K562 (cell line): Measurements from ENCODE around the gene AKR1A1. TPM values are rescaled to one million over a fixed set of nuclear protein-coding genes. Genes with fewer than 3 reads are reported as not detected.
A peak's percentile ranks its signal among the peaks of the same experiment; 100 is the strongest.

Source experiments
- ATAC-seq: fragments of 200-7000 bp; cut with Tn5 transposase; 3 replicates; pipeline ENCODE4 v1.9.1; 2020; ENCODE audit warnings: moderate library complexity
- BruUV-seq: library from RNA; stranded (reverse); fragments of 400-500 nt; replicated peaks from 2 replicates; lab custom pipeline; 2021; lab: Mats Ljungman, UMichigan
- CTCF ChIA-PET: fragments of 300-600 bp; formaldehyde crosslinking; extraction: SDS; loops from one replicate; lab custom pipeline; 2021; ENCODE audit warnings: low intra/inter-chr PET ratio; lab: Yijun Ruan, JAX
- POLR2A ChIA-PET: fragments of 300-600, 350-650 bp; sonication (Branson Sonifier 250); formaldehyde crosslinking; extraction: SDS; loops from one replicate; lab custom pipeline; 2021; ENCODE audit warnings: antibody characterized with exemption, inconsistent platforms; lab: Yijun Ruan, JAX
- DNase-seq, 4 experiments: peaks; one replicate each; pipeline versions ENCODE4 v3.0.0 to v3.0.0-alpha.2; 2011 to 2018; ENCODE audit warnings: low spot score in 3 of 4, mixed read lengths in 3 of 4; ENCODE audit errors: extremely low read depth in 1 of 4
- FAIRE-seq: peaks from 2 replicates; lab custom pipeline; 2011; peaks lifted over from hg19 to GRCh38; lab: Jason Lieb, UNC
- H2AFZ ChIP-seq: 2 replicates; pipeline ENCODE4 v1.6.0; 2011; ENCODE audit warnings: low read depth, low read length, control low read depth, inconsistent platforms
- H3K27ac ChIP-seq: fragments of 200-600 bp; 3 replicates; pipeline ENCODE4 v1.8.0; 2011; ENCODE audit warnings: low read depth, mild to moderate bottlenecking, control low read depth, inconsistent platforms, low read length, moderate library complexity, mixed read lengths; ENCODE audit errors: extremely low read depth
- H3K27me3 ChIP-seq, 2 experiments: fragments of 300-600 bp in 1 of 2; 2 replicates in 1 of 2; 3 replicates in 1 of 2; pipeline versions ENCODE4 v1.6.0 to v1.8.0; 2011; ENCODE audit warnings: inconsistent platforms in 2 of 2, low read length in 2 of 2, mild to moderate bottlenecking in 1 of 2, mixed read lengths in 1 of 2, moderate library complexity in 1 of 2; ENCODE audit not compliant: control insufficient read depth in 2 of 2, insufficient read depth in 2 of 2
- H3K36me3 ChIP-seq: fragments of 300-600 bp; 3 replicates; pipeline ENCODE4 v1.8.0; 2011; ENCODE audit warnings: mild to moderate bottlenecking, low read length, inconsistent platforms; ENCODE audit not compliant: control insufficient read depth, insufficient read depth
- H3K4me1 ChIP-seq, 2 experiments: fragments of 200-600 bp in 1 of 2; replicated peaks in 1 of 2; 2 replicates in 1 of 2; 3 replicates in 1 of 2; pipeline versions ENCODE4 v1.5.1 to v1.8.0; 2011; ENCODE audit warnings: inconsistent platforms in 2 of 2, low read length in 2 of 2, mild to moderate bottlenecking in 1 of 2, mixed read lengths in 1 of 2, moderate library complexity in 1 of 2; ENCODE audit not compliant: control insufficient read depth in 2 of 2, insufficient read depth in 2 of 2
- H3K4me2 ChIP-seq: 2 replicates; pipeline ENCODE4 v1.6.1; 2011; ENCODE audit warnings: low read length, control low read depth, inconsistent platforms, mixed read lengths; ENCODE audit not compliant: insufficient read depth
- H3K4me3 ChIP-seq: fragments of 200-600 bp; sonication (generic), shearing (Covaris generic); 2 replicates; pipeline ENCODE4 v1.5.1; 2016; ENCODE audit warnings: control low read depth, inconsistent platforms
- H3K79me2 ChIP-seq: fragments of 200-600 bp; 3 replicates; pipeline ENCODE4 v1.8.0; 2011; ENCODE audit warnings: low read length, inconsistent platforms; ENCODE audit not compliant: control insufficient read depth, insufficient read depth
- H3K9ac ChIP-seq, 2 experiments: 2 replicates each; pipeline versions ENCODE4 v1.6.0 to v1.6.1; 2011; ENCODE audit warnings: low read depth in 2 of 2, low read length in 2 of 2, control low read depth in 1 of 2, inconsistent platforms in 1 of 2, mild to moderate bottlenecking in 1 of 2, mixed read lengths in 1 of 2; ENCODE audit not compliant: insufficient read depth in 1 of 2
- H3K9me1 ChIP-seq: one replicate; pipeline ENCODE4 v1.6.0; 2011; ENCODE audit warnings: inconsistent platforms, mild to moderate bottlenecking, low read length, moderate library complexity; ENCODE audit not compliant: control insufficient read depth, insufficient read depth
- H3K9me3 ChIP-seq: replicated peaks from 2 replicates; pipeline ENCODE4 v1.5.1; 2011; ENCODE audit warnings: low read depth, low read length, inconsistent platforms; ENCODE audit not compliant: control insufficient read depth, insufficient read depth
- H4K20me1 ChIP-seq: replicated peaks from 2 replicates; pipeline ENCODE4 v1.6.1; 2011; ENCODE audit warnings: low read length, inconsistent platforms, mixed read lengths; ENCODE audit not compliant: control insufficient read depth, insufficient read depth
- ATF7 ChIP-seq: fragments of 450-650 bp; IDR thresholded peaks from 2 replicates; pipeline ENCODE4 v1.7.1; 2014; ENCODE audit warnings: mild to moderate bottlenecking, moderate library complexity
- CXXC5 ChIP-seq: fragments of 250-450 bp; sonication (Bioruptor Pico); IDR thresholded peaks from 2 replicates; pipeline ENCODE4 v1.8.0; 2022; ENCODE audit warnings: inconsistent platforms, mild to moderate bottlenecking, moderate library complexity
- ETS2 ChIP-seq: IDR thresholded peaks from 2 replicates; pipeline ENCODE4 v1.6.1; 2016; ENCODE audit warnings: borderline replicate concordance, missing genetic modification characterization, mild to moderate bottlenecking, moderate library complexity, missing compliant biosample characterization; ENCODE audit not compliant: poor library complexity, severe bottlenecking
- NONO ChIP-seq, 2 experiments: fragments of 200-400 bp in 1 of 2; fragments of 450-650 bp in 1 of 2; formaldehyde crosslinking in 1 of 2; IDR thresholded peaks; 2 replicates each; pipeline ENCODE4 v1.6.1; 2017; ENCODE audit warnings: low read depth in 2 of 2, mild to moderate bottlenecking in 2 of 2, moderate library complexity in 2 of 2, low read length in 1 of 2
- NRF1 ChIP-seq, 2 experiments: fragments of 450-650 bp; IDR thresholded peaks in 1 of 2; conservative IDR thresholded peaks in 1 of 2; 2 replicates each; pipeline ENCODE4 v1.6.1; 2014; ENCODE audit warnings: mild to moderate bottlenecking in 2 of 2
- ZNF263 ChIP-seq: sonication (generic); formaldehyde crosslinking; IDR thresholded peaks from 2 replicates; pipeline ENCODE4 v1.8.0; 2022; ENCODE audit warnings: mild to moderate bottlenecking, missing genetic modification reagents, borderline replicate concordance
- WGBS: fragments of 100-300 bp; shearing (Covaris generic); methylation state at CpG from one replicate; pipeline ENCODE4 v1.1.6; 2016; ENCODE audit warnings: low coverage, mixed read lengths; ENCODE audit not compliant: insufficient coverage; ENCODE audit errors: missing lambda C conversion rate; 5-methylcytosine and 5-hydroxymethylcytosine counted together
- in situ Hi-C: fragments of 300-500 bp; cut with MboI; formaldehyde crosslinking; loops from 4 replicates; pipeline ENCODE4 v1.15.0; 2018; ENCODE audit warnings: inconsistent platforms, mixed read lengths
- intact Hi-C: fragments of 100-400 bp; cut with micrococcal nuclease; formaldehyde crosslinking; loops from 2 replicates; pipeline ENCODE4 v1.14.2; 2022
- polyA plus RNA-seq, 8 experiments: library from polyadenylated mRNA; depleted of rRNA in 4 of 8; stranded (reverse) in 5 of 8; unstranded in 3 of 8; fragments of >200 nt; fragmentation: Nextera tagmentation in 2 of 8; fragmentation: Illumina TruSeq in 1 of 8; extraction: Ambion mirVana in 2 of 8; extraction: Trizol in 1 of 8; gene quantifications; 2 replicates each; pipeline versions ENCODE4 v1.2.1 to v1.2.3, GENCODE V29; 2011 to 2014; ENCODE audit warnings: inconsistent platforms in 1 of 8, missing spikeins in 1 of 8
- total RNA-seq, 7 experiments: library from RNA; depleted of rRNA in 6 of 7; stranded (reverse); fragments of >200 nt in 6 of 7; fragmentation: Illumina TruSeq in 2 of 7; extraction: Trizol in 2 of 7; gene quantifications; 2 replicates each; pipeline versions ENCODE4 v1.2.1 to v1.2.3, GENCODE V29; 2011 to 2021; ENCODE audit warnings: low replicate concordance in 1 of 7
- TF ChIP-seq, protein P1 (sequence below): IDR thresholded peaks from 3 replicates; pipeline ENCODE4 v1.6.1; 2011; ENCODE audit warnings: borderline replicate concordance, mild to moderate bottlenecking, moderate library complexity; ENCODE audit not compliant: insufficient read length; ENCODE audit errors: extremely low read depth

Gene AKR1A1
- total and polyA plus RNA-seq, 9 of the 15 experiments (the other 6 are each of a cell fraction or from before 2014, with no cell fraction given), result 68.6 to 211 (median 132) TPM

- peak overlapping the region in 1 of 2 experiments; percentile 54; a peak in 2 of 4 replicates for H3K9ac ChIP-seq
- 11% methylated on average over 3 of the region's 3 CpGs for WGBS
- H3K36me3 ChIP-seq, result peaks cover 28% of the 10 kb centered on the region; the same call in 2 of the 3 replicates
- H2AFZ ChIP-seq, result peak overlapping the region; percentile 91
- ATAC-seq, result peak; percentile 76
- no peaks in the 10 kb centered on the region for H3K9me1 ChIP-seq
- TF ChIP-seq NRF1 (conservative IDR thresholded peaks at IDR 0.05 in 1 of 2, IDR thresholded peaks at IDR 0.05 in 1 of 2), result peak; percentile 82 to 85
- 0 out of 2 replicates have a peak, but pooled peaks have one; percentile 13 for TF ChIP-seq ATF7
- TF ChIP-seq, protein P1, sequence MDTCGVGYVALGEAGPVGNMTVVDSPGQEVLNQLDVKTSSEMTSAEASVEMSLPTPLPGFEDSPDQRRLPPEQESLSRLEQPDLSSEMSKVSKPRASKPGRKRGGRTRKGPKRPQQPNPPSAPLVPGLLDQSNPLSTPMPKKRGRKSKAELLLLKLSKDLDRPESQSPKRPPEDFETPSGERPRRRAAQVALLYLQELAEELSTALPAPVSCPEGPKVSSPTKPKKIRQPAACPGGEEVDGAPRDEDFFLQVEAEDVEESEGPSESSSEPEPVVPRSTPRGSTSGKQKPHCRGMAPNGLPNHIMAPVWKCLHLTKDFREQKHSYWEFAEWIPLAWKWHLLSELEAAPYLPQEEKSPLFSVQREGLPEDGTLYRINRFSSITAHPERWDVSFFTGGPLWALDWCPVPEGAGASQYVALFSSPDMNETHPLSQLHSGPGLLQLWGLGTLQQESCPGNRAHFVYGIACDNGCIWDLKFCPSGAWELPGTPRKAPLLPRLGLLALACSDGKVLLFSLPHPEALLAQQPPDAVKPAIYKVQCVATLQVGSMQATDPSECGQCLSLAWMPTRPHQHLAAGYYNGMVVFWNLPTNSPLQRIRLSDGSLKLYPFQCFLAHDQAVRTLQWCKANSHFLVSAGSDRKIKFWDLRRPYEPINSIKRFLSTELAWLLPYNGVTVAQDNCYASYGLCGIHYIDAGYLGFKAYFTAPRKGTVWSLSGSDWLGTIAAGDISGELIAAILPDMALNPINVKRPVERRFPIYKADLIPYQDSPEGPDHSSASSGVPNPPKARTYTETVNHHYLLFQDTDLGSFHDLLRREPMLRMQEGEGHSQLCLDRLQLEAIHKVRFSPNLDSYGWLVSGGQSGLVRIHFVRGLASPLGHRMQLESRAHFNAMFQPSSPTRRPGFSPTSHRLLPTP, result no peak
- 0 out of 2 replicates have a peak, but pooled peaks have one; percentile 4 for TF ChIP-seq CXXC5
- 0 out of 2 replicates have a peak, but pooled peaks have one; percentile 7 for TF ChIP-seq ZNF263
- peak in 1 of 2 experiments; percentile 12; a peak in 1 of 4 replicates for TF ChIP-seq NONO (IDR thresholded peaks at IDR 0.05; ENCODE audit: low read depth in 2 of 2, low read length in 1 of 2)
- no peak for TF ChIP-seq ETS2 (tag)
- TF ChIP-seq, all 486 proteins: peak for 5
- intact Hi-C loops, result loop anchor here (10.0 kb wide), 1 partner anchor 559 kb away; the partner anchor contains the start of genes HECTD3 and UROD
- CTCF ChIA-PET, result no interaction called here
- Histone ChIP-seq H4K20me1 (0 out of 2 replicates have a peak, but pooled peaks cover 7% of the 10 kb centered on the region), H3K4me1 (peaks cover 11 to 22% of the 10 kb centered on the region in 2 experiments), H3K4me2 (peak overlapping the region; percentile 36; the same call in 1 of the 2 replicates), H3K27me3 (no peaks in the 10 kb centered on the region), H3K4me3 (no peak overlapping the region), H3K27ac (peak overlapping the region; percentile 64; the same call in 2 of the 3 replicates), H3K9me3 (no peaks in the 10 kb centered on the region), H3K79me2 (no peaks in the 10 kb centered on the region)
- POLR2A ChIA-PET, result interaction anchor here (1.2 to 10.3 kb wide), 4 partner anchors 9 to 224 kb away, joined by 4 to 135 read pairs (median 37); partner anchors contain the start of genes NASP and PRDX1
- DNase-seq (peak in 1 of 4 experiments; percentile 75), FAIRE-seq (no peak)
- no TSS peak for BruUV-seq
- in situ Hi-C loops, result loop anchor here (5.0 kb wide), 1 partner anchor 216 kb away; no protein-coding TSS in a partner anchor
These were observed 22.7 kb downstream of the AKR1A1 start for GRCh38 chr1:45573231-45573804.
